NCI-H1092 treated with DMSO at 0.1 percent for 48 hours (cell line): ENCODE measurements around the gene NOP9.

Experiments used
- DNase-seq: peaks from one replicate; lab custom pipeline; 2025; lab: John Stamatoyannopoulos, UW

NOP9 gene

GRCh38 chr14:24280797-24281460, 18.7 kb upstream of the NOP9 start:
- no peak for DNase-seq

- no peak for DNase-seq
Measured at GRCh38 chr14:24281636-24282035, 18.0 kb upstream of the NOP9 start.

GRCh38 chr14:24282736-24283135, 16.9 kb upstream of the NOP9 start:
- no peak for DNase-seq

GRCh38 chr14:24283796-24284460, 15.7 kb upstream of the NOP9 start:
- DNase-seq: no peak

- no peak for DNase-seq
Measured at GRCh38 chr14:24284501-24285035, 15.1 kb upstream of the NOP9 start.

- DNase-seq: no peak
Measured at GRCh38 chr14:24285351-24285750, 14.3 kb upstream of the NOP9 start.

GRCh38 chr14:24286996-24287395, 12.7 kb upstream of the NOP9 start:
- no peak for DNase-seq

- no peak for DNase-seq
Measured at GRCh38 chr14:24289649-24290280, 9.9 kb upstream of the NOP9 start.

GRCh38 chr14:24290746-24291145, 8.9 kb upstream of the NOP9 start:
- DNase-seq: no peak

- no peak for DNase-seq
Measured at GRCh38 chr14:24291446-24292117, 8.1 kb upstream of the NOP9 start.

GRCh38 chr14:24292118-24292807, 7.4 kb upstream of the NOP9 start:
- no peak for DNase-seq

- no peak for DNase-seq
Measured at GRCh38 chr14:24293525-24293924, 6.1 kb upstream of the NOP9 start.

GRCh38 chr14:24296341-24297157, 3.1 kb upstream of the NOP9 start:
- DNase-seq: peak; percentile 68

- DNase-seq: peak; percentile 26
Measured at GRCh38 chr14:24297190-24297964, 2.3 kb upstream of the NOP9 start.

GRCh38 chr14:24298892-24299254, 777 bp upstream of the NOP9 start:
- peak; percentile 15 for DNase-seq

GRCh38 chr14:24300326-24300980, 803 bp downstream of the NOP9 start:
- DNase-seq: no peak

GRCh38 chr14:24304019-24304387, 4.4 kb downstream of the NOP9 start:
- DNase-seq: no peak

- no peak for DNase-seq
Measured at GRCh38 chr14:24307156-24307574, 7.5 kb downstream of the NOP9 start.

GRCh38 chr14:24307575-24308341, 8.1 kb downstream of the NOP9 start, which contains the start of gene CIDEB:
CIDEB (minus strand) TSS chr14:24307977; CDS start chr14:24307858, 119 bp downstream.
- DNase-seq: peak; percentile 23
